Skeletal muscle tissue (tissue), 4 donors: ENCODE data around the gene TACO1. TPM values are rescaled to one million over a fixed set of nuclear protein-coding genes. Genes with fewer than 3 reads are reported as not detected.

Experiments
- H3K27ac ChIP-seq: one replicate; pipeline ENCODE4 v1.7.0; 2013; ENCODE audit warnings: mild to moderate bottlenecking, low read depth, low read length, inconsistent platforms
- H3K27me3 ChIP-seq, 3 donors: one replicate each; pipeline ENCODE4 v1.7.0; 2013; ENCODE audit warnings: low read length in 3 of 3; ENCODE audit not compliant: control insufficient read depth in 3 of 3, insufficient read depth in 3 of 3
- H3K36me3 ChIP-seq, 3 donors: one replicate each; pipeline ENCODE4 v1.7.0; 2013; ENCODE audit warnings: low read length in 3 of 3; ENCODE audit not compliant: control insufficient read depth in 3 of 3, insufficient read depth in 3 of 3
- H3K4me1 ChIP-seq, 3 donors: one replicate each; pipeline ENCODE4 v1.7.0; 2013; ENCODE audit warnings: low read length in 3 of 3, mild to moderate bottlenecking in 3 of 3; ENCODE audit not compliant: control insufficient read depth in 3 of 3, insufficient read depth in 3 of 3
- H3K4me3 ChIP-seq, 3 donors: one replicate each; pipeline ENCODE4 v1.7.0; 2013; ENCODE audit warnings: low read length in 3 of 3
- H3K9ac ChIP-seq, 3 donors: one replicate each; pipeline ENCODE4 v1.7.0; 2013; ENCODE audit warnings: low read length in 3 of 3, mild to moderate bottlenecking in 3 of 3, moderate library complexity in 2 of 3, low read depth in 1 of 3
- H3K9me3 ChIP-seq, 3 donors: one replicate each; pipeline ENCODE4 v1.7.0; 2013; ENCODE audit warnings: low read length in 3 of 3; ENCODE audit not compliant: control insufficient read depth in 3 of 3
- total RNA-seq: library from RNA; depleted of rRNA; stranded (reverse); fragments of >200 nt; gene quantifications from one replicate; pipeline ENCODE4 v1.2.3, GENCODE V29; 2014
- donor health status: Osteomylitis.

Gene TACO1
- total RNA-seq, 1 donor from 2014 or later = 14.6 TPM

- no peak overlapping the region for H3K4me3 ChIP-seq
- H3K27ac ChIP-seq = no peak overlapping the region
- peaks cover 2 to 5% (median 3%) of the 10 kb centered on the region in 3 donors for H3K36me3 ChIP-seq
- H3K4me1 ChIP-seq = peaks cover 12 to 14% (median 13%) of the 10 kb centered on the region in 3 donors
- no peak overlapping the region for H3K9ac ChIP-seq
- no peaks in the 10 kb centered on the region for H3K27me3 ChIP-seq
- no peaks in the 10 kb centered on the region for H3K9me3 ChIP-seq
These were observed 3.7 kb upstream of the TACO1 start for GRCh38 chr17:63596856-63597586.

GRCh38 chr17:63598281-63598680 is 2.4 kb upstream of the TACO1 start:
- H3K27me3 ChIP-seq = no peaks in the 10 kb centered on the region
- no peak overlapping the region for H3K27ac ChIP-seq
- no peaks in the 10 kb centered on the region for H3K9me3 ChIP-seq
- no peak overlapping the region for H3K4me3 ChIP-seq
- peaks cover 12 to 14% (median 13%) of the 10 kb centered on the region in 3 donors for H3K4me1 ChIP-seq
- H3K9ac ChIP-seq = no peak overlapping the region
- H3K36me3 ChIP-seq = peaks cover under 1 to 3% (median under 1%) of the 10 kb centered on the region in 3 donors

GRCh38 chr17:63601439-63602371 is 1.0 kb downstream of the TACO1 start:
- Histone ChIP-seq H3K9ac (peak overlapping the region; percentile 85 to 94 (median 92)), H3K9me3 (no peaks in the 10 kb centered on the region), H3K27me3 (no peaks in the 10 kb centered on the region), H3K36me3 (peaks cover 20 to 26% (median 22%) of the 10 kb centered on the region in 3 donors), H3K27ac (peak overlapping the region; percentile 76), H3K4me3 (peak overlapping the region; percentile 90 to 93 (median 92)), H3K4me1 (peaks cover 12 to 14% (median 13%) of the 10 kb centered on the region in 3 donors)

- Histone ChIP-seq H3K9ac (no peak overlapping the region), H3K36me3 (peaks cover 37 to 45% (median 39%) of the 10 kb centered on the region in 3 donors), H3K4me1 (no peaks in the 10 kb centered on the region), H3K27ac (no peak overlapping the region), H3K4me3 (no peak overlapping the region), H3K9me3 (no peaks in the 10 kb centered on the region), H3K27me3 (no peaks in the 10 kb centered on the region)
These were observed 9.3 kb downstream of the TACO1 start for GRCh38 chr17:63609816-63610573.

GRCh38 chr17:63610854-63611253 is 10.2 kb downstream of the TACO1 start:
- Histone ChIP-seq H3K9ac (no peak overlapping the region), H3K27me3 (no peaks in the 10 kb centered on the region), H3K9me3 (no peaks in the 10 kb centered on the region), H3K36me3 (peaks cover 28 to 36% (median 33%) of the 10 kb centered on the region in 3 donors), H3K27ac (no peak overlapping the region), H3K4me3 (no peak overlapping the region), H3K4me1 (no peaks in the 10 kb centered on the region)

GRCh38 chr17:63611354-63611753 is 10.7 kb downstream of the TACO1 start:
- Histone ChIP-seq H3K4me1 (no peaks in the 10 kb centered on the region), H3K27ac (no peak overlapping the region), H3K36me3 (peaks cover 23 to 31% (median 28%) of the 10 kb centered on the region in 3 donors), H3K9me3 (no peaks in the 10 kb centered on the region), H3K27me3 (no peaks in the 10 kb centered on the region), H3K9ac (no peak overlapping the region), H3K4me3 (no peak overlapping the region)

GRCh38 chr17:63613663-63614062 is 13.0 kb downstream of the TACO1 start:
- no peaks in the 10 kb centered on the region for H3K4me1 ChIP-seq
- H3K27ac ChIP-seq = no peak overlapping the region
- H3K36me3 ChIP-seq = peaks cover 3 to 10% (median 6%) of the 10 kb centered on the region in 3 donors
- no peaks in the 10 kb centered on the region for H3K27me3 ChIP-seq
- H3K9me3 ChIP-seq = no peaks in the 10 kb centered on the region
- H3K4me3 ChIP-seq = no peak overlapping the region
- H3K9ac ChIP-seq = no peak overlapping the region

- H3K4me3 ChIP-seq = peak overlapping the region; percentile 62 to 88 (median 87)
- peak overlapping the region; percentile 68 for H3K27ac ChIP-seq
- H3K4me1 ChIP-seq = peaks cover 23 to 30% (median 23%) of the 10 kb centered on the region in 3 donors
- H3K27me3 ChIP-seq = no peaks in the 10 kb centered on the region
- H3K36me3 ChIP-seq = no peaks in the 10 kb centered on the region
- H3K9me3 ChIP-seq = no peaks in the 10 kb centered on the region
- peak overlapping the region; percentile 62 to 85 (median 82) for H3K9ac ChIP-seq
These were observed 20.6 kb downstream of the TACO1 start for GRCh38 chr17:63621229-63621683.

GRCh38 chr17:63621684-63622573 is 21.2 kb downstream of the TACO1 start, which contains the start of gene MAP3K3:
MAP3K3 (plus strand) TSS chr17:63622417; CDS start chr17:63622760, 343 bp downstream.
- Histone ChIP-seq H3K9me3 (no peaks in the 10 kb centered on the region), H3K36me3 (no peaks in the 10 kb centered on the region), H3K4me1 (peaks cover 23 to 37% (median 28%) of the 10 kb centered on the region in 3 donors), H3K27me3 (no peaks in the 10 kb centered on the region), H3K27ac (peak within 1 kb of the TSS; percentile 73), H3K9ac (peak within 1 kb of the TSS; percentile 87 to 91 (median 88)), H3K4me3 (peak within 1 kb of the TSS; percentile 81 to 88 (median 87))
